ENCODE data around the gene SCN7A.

- no peak for TF ChIP-seq REST (IDR thresholded peaks at IDR 0.05)
- no peak for TF ChIP-seq POLR2A (IDR thresholded peaks at IDR 0.05; ENCODE audit: low read length)
- TF ChIP-seq CTCF (IDR thresholded peaks at IDR 0.05): no peak
- no peak for TF ChIP-seq HMGXB4 (CRISPR knock-in tag; IDR thresholded peaks at IDR 0.05; ENCODE audit: borderline replicate concordance)
- TF ChIP-seq EHMT2 (IDR thresholded peaks at IDR 0.05; ENCODE audit: low read depth): no peak
- TF ChIP-seq SMC3 (IDR thresholded peaks at IDR 0.05): no peak
- TF ChIP-seq ELK1 (IDR thresholded peaks at IDR 0.05; ENCODE audit: low read depth, low read length): no peak
- no peak for TF ChIP-seq RAD21 (conservative IDR thresholded peaks at IDR 0.05 in 1 of 2, IDR thresholded peaks at IDR 0.05 in 1 of 2)
- no peak for TF ChIP-seq MAX (IDR thresholded peaks at IDR 0.05)
- no peak for TF ChIP-seq MAFK (IDR thresholded peaks at IDR 0.05; ENCODE audit: partially characterized antibody)
Measured at GRCh38 chr2:166433457-166433856, 60.6 kb downstream of the SCN7A start.

Measured in A549 (cell line).